HG03469 (cell line): Measurements from ENCODE around the gene PDE4D.
"Not testable (repeated sequence)": the region's sequence is repeated elsewhere in the genome, so short reads cannot be mapped to it uniquely, and the experiment has no call there.

Experiments used
- ATAC-seq: cut with Tn5 transposase; IDR thresholded peaks from one replicate; pipeline ENCODE4 v1.9.1; 2021; ENCODE audit warnings: mild to moderate bottlenecking, moderate library complexity, moderate number of reproducible peaks; ENCODE audit not compliant: unreplicated experiment

PDE4D gene

GRCh38 chr5:59487772-59488729 is 405.5 kb downstream of the PDE4D start:
- ATAC-seq, result no peak

- ATAC-seq, result no peak
Measured at GRCh38 chr5:59487068-59487686, 406.3 kb downstream of the PDE4D start.

- no peak for ATAC-seq
Measured at GRCh38 chr5:59486508-59486907, 407.0 kb downstream of the PDE4D start.

- ATAC-seq, result no peak
Measured at GRCh38 chr5:59485629-59486439, 407.7 kb downstream of the PDE4D start.

GRCh38 chr5:59485107-59485506 is 408.4 kb downstream of the PDE4D start:
- ATAC-seq, result no peak

- no peak for ATAC-seq
Measured at GRCh38 chr5:59484618-59485017, 408.9 kb downstream of the PDE4D start.

- no peak for ATAC-seq
Measured at GRCh38 chr5:59483971-59484472, 409.5 kb downstream of the PDE4D start.

- ATAC-seq, result no peak
Measured at GRCh38 chr5:59479086-59479485, 414.4 kb downstream of the PDE4D start.

- ATAC-seq, result no peak
Measured at GRCh38 chr5:59474324-59474723, 419.2 kb downstream of the PDE4D start.

- ATAC-seq, result no peak
Measured at GRCh38 chr5:59473611-59474010, 419.9 kb downstream of the PDE4D start.

- no peak for ATAC-seq
Measured at GRCh38 chr5:59471463-59471862, 422.1 kb downstream of the PDE4D start.

GRCh38 chr5:59467969-59468368 is 425.6 kb downstream of the PDE4D start:
- ATAC-seq, result no peak

GRCh38 chr5:59466271-59466670 is 427.3 kb downstream of the PDE4D start:
- ATAC-seq, result no peak

GRCh38 chr5:59464969-59465368 is 428.6 kb downstream of the PDE4D start:
- no peak for ATAC-seq

- not testable (repeated sequence) for ATAC-seq
Measured at GRCh38 chr5:59463618-59464166, 429.8 kb downstream of the PDE4D start.

GRCh38 chr5:59462956-59463355 is 430.6 kb downstream of the PDE4D start:
- ATAC-seq, result no peak

- no peak for ATAC-seq
Measured at GRCh38 chr5:59460368-59461153, 433.0 kb downstream of the PDE4D start.

GRCh38 chr5:59458966-59459729 is 434.4 kb downstream of the PDE4D start:
- no peak for ATAC-seq

- no peak for ATAC-seq
Measured at GRCh38 chr5:59458321-59458720, 435.2 kb downstream of the PDE4D start.
